ENCODE data around the gene SLC26A4. TPM values are rescaled to one million over a fixed set of nuclear protein-coding genes. Genes with fewer than 3 reads are reported as not detected.

The SLC26A4 gene
- total RNA-seq, 1 experiment from 2014 or later, result 0.19 TPM

DNA sequence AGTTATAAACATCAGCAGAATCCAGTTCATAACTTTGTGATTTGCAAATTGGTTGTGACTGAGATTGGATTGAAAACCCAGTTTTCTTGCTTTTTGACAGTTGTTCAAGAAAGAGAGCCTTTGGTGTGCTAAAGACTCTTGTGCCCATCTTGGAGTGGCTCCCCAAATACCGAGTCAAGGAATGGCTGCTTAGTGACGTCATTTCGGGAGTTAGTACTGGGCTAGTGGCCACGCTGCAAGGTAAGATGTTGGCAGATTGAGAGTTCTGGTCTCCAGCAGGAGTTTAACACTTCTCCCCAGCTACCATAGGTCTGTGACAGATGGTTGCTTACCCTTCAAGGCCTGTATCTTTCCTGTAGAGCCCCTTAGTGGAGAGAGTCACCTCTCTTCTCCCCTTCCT, 2.6 kb downstream of the SLC26A4 start:
- H2AFZ ChIP-seq (ENCODE audit: low read length), result no peak overlapping the region
- H3K27ac ChIP-seq (ENCODE audit: low read length), result no peak overlapping the region

GRCh38 chr7:107666790-107667189, 6.2 kb downstream of the SLC26A4 start:
- Histone ChIP-seq H3K9me3 (ENCODE audit: low read length) (no peaks in the 10 kb centered on the region), H3K4me3 (ENCODE audit: low read length) (no peak overlapping the region), H3K4me2 (ENCODE audit: low read depth, low read length, poor library complexity, severe bottlenecking) (no peak overlapping the region), H2AFZ (ENCODE audit: low read length) (no peak overlapping the region), H3K36me3 (ENCODE audit: insufficient read depth, low read length) (no peaks in the 10 kb centered on the region), H3K27me3 (ENCODE audit: low read length) (no peaks in the 10 kb centered on the region; the same call in 1 of the 2 replicates), H3K9ac (ENCODE audit: low read length) (no peak overlapping the region), H3K27ac (ENCODE audit: low read length) (no peak overlapping the region), H3K4me1 (ENCODE audit: low read length) (no peaks in the 10 kb centered on the region), H3K79me2 (ENCODE audit: low read length) (no peaks in the 10 kb centered on the region), H3K9me2 (replicated peaks; ENCODE audit: insufficient read depth, low read length) (no peaks in the 10 kb centered on the region), H4K20me1 (ENCODE audit: insufficient read depth, low read depth, low read length) (no peaks in the 10 kb centered on the region)
- no peak for DNase-seq

More for the DNA sequence above, 2.6 kb downstream of the SLC26A4 start:
- Histone ChIP-seq H3K4me1 (ENCODE audit: low read length) (peaks cover 18% of the 10 kb centered on the region), H3K9me3 (ENCODE audit: low read length) (no peaks in the 10 kb centered on the region), H3K9ac (ENCODE audit: low read length) (no peak overlapping the region), H3K9me2 (replicated peaks; ENCODE audit: insufficient read depth, low read length) (no peaks in the 10 kb centered on the region), H3K4me3 (ENCODE audit: low read length) (no peak overlapping the region), H4K20me1 (ENCODE audit: insufficient read depth, low read depth, low read length) (no peaks in the 10 kb centered on the region; the same call in 1 of the 2 replicates), H3K79me2 (ENCODE audit: low read length) (no peaks in the 10 kb centered on the region), H3K4me2 (ENCODE audit: low read depth, low read length, poor library complexity, severe bottlenecking) (no peak overlapping the region), H3K36me3 (ENCODE audit: insufficient read depth, low read length) (no peaks in the 10 kb centered on the region), H3K27me3 (ENCODE audit: low read length) (no peaks in the 10 kb centered on the region)
- no peak for DNase-seq

GRCh38 chr7:107667341-107667740, 6.7 kb downstream of the SLC26A4 start:
- no peaks in the 10 kb centered on the region; the same call in 1 of the 2 replicates for H3K27me3 ChIP-seq (ENCODE audit: low read length)
- no peaks in the 10 kb centered on the region for H4K20me1 ChIP-seq (ENCODE audit: insufficient read depth, low read depth, low read length)
- no peaks in the 10 kb centered on the region for H3K4me1 ChIP-seq (ENCODE audit: low read length)
- H3K4me3 ChIP-seq (ENCODE audit: low read length), result no peak overlapping the region
- H3K36me3 ChIP-seq (ENCODE audit: insufficient read depth, low read length), result no peaks in the 10 kb centered on the region
- no peak overlapping the region for H2AFZ ChIP-seq (ENCODE audit: low read length)
- H3K79me2 ChIP-seq (ENCODE audit: low read length), result no peaks in the 10 kb centered on the region
- no peak overlapping the region for H3K9ac ChIP-seq (ENCODE audit: low read length)
- DNase-seq, result no peak
- H3K4me2 ChIP-seq (ENCODE audit: low read depth, low read length, poor library complexity, severe bottlenecking), result no peak overlapping the region
- no peaks in the 10 kb centered on the region for H3K9me2 ChIP-seq (replicated peaks; ENCODE audit: insufficient read depth, low read length)
- no peaks in the 10 kb centered on the region for H3K9me3 ChIP-seq (ENCODE audit: low read length)
- no peak overlapping the region for H3K27ac ChIP-seq (ENCODE audit: low read length)

DNA sequence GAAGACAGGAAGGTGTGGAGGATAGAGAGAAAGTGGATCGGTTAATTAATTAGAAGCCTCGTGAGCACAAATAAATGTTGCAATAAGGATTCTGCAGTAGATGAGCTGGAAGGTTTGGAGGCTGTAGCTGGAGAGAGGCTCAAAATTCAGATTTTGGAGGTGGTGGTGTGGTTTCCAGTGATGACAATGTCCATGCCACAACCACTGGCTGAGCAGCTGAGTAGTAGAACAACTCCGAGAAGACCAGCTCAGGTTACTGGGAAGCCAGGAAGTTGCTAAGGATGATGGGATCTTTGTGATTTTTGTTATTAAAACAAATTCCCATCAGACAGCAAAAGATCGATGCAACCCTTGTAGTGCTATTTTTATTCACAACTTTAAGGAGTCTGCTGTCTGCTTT, 7.7 kb downstream of the SLC26A4 start:
- Histone ChIP-seq H3K9me3 (ENCODE audit: low read length) (no peaks in the 10 kb centered on the region), H3K36me3 (ENCODE audit: insufficient read depth, low read length) (no peaks in the 10 kb centered on the region), H3K79me2 (ENCODE audit: low read length) (no peaks in the 10 kb centered on the region), H3K4me1 (ENCODE audit: low read length) (no peaks in the 10 kb centered on the region), H3K4me2 (ENCODE audit: low read depth, low read length, poor library complexity, severe bottlenecking) (no peak overlapping the region), H3K4me3 (ENCODE audit: low read length) (no peak overlapping the region), H2AFZ (ENCODE audit: low read length) (no peak overlapping the region), H3K27me3 (ENCODE audit: low read length) (no peaks in the 10 kb centered on the region; the same call in 1 of the 2 replicates), H4K20me1 (ENCODE audit: insufficient read depth, low read depth, low read length) (no peaks in the 10 kb centered on the region), H3K9ac (ENCODE audit: low read length) (no peak overlapping the region), H3K27ac (ENCODE audit: low read length) (no peak overlapping the region), H3K9me2 (replicated peaks; ENCODE audit: insufficient read depth, low read length) (no peaks in the 10 kb centered on the region)
- no peak for DNase-seq

DNA sequence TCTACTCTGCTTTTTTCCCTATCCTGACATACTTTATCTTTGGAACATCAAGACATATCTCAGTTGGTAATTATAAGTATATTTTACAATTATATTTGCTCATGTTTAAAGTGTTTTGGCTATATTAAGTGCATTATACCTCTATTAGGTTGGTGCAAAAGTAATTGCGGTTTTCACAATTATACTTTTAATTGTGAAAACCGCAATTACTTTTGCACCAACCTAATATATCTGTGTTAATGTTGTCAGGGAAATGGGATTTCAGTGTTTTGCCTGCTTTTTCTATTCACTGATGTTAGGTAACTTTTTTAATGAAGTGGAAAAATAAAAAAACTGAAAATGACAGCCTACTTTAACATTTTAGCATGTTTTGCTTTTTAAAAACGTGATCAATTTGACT, 11.6 kb downstream of the SLC26A4 start:
- Histone ChIP-seq H3K4me3 (ENCODE audit: low read length) (no peak overlapping the region), H4K20me1 (ENCODE audit: insufficient read depth, low read depth, low read length) (no peaks in the 10 kb centered on the region), H3K4me1 (ENCODE audit: low read length) (no peaks in the 10 kb centered on the region), H3K9me2 (replicated peaks; ENCODE audit: insufficient read depth, low read length) (no peaks in the 10 kb centered on the region), H3K36me3 (ENCODE audit: insufficient read depth, low read length) (no peaks in the 10 kb centered on the region), H3K27ac (ENCODE audit: low read length) (no peak overlapping the region), H3K4me2 (ENCODE audit: low read depth, low read length, poor library complexity, severe bottlenecking) (no peak overlapping the region), H3K9ac (ENCODE audit: low read length) (no peak overlapping the region), H3K79me2 (ENCODE audit: low read length) (no peaks in the 10 kb centered on the region), H3K27me3 (ENCODE audit: low read length) (no peaks in the 10 kb centered on the region; the same call in 1 of the 2 replicates), H2AFZ (ENCODE audit: low read length) (no peak overlapping the region), H3K9me3 (ENCODE audit: low read length) (no peaks in the 10 kb centered on the region)
- no peak for DNase-seq

GRCh38 chr7:107676249-107676648, 15.6 kb downstream of the SLC26A4 start:
- H3K36me3 ChIP-seq (ENCODE audit: insufficient read depth, low read length), result no peaks in the 10 kb centered on the region
- no peaks in the 10 kb centered on the region; the same call in 1 of the 2 replicates for H3K27me3 ChIP-seq (ENCODE audit: low read length)
- H3K4me2 ChIP-seq (ENCODE audit: low read depth, low read length, poor library complexity, severe bottlenecking), result no peak overlapping the region
- H2AFZ ChIP-seq (ENCODE audit: low read length), result no peak overlapping the region
- H3K9me2 ChIP-seq (replicated peaks; ENCODE audit: insufficient read depth, low read length), result no peaks in the 10 kb centered on the region
- no peak overlapping the region for H3K9ac ChIP-seq (ENCODE audit: low read length)
- H3K4me3 ChIP-seq (ENCODE audit: low read length), result no peak overlapping the region
- DNase-seq, result no peak
- H3K9me3 ChIP-seq (ENCODE audit: low read length), result no peaks in the 10 kb centered on the region
- H3K79me2 ChIP-seq (ENCODE audit: low read length), result no peaks in the 10 kb centered on the region
- no peaks in the 10 kb centered on the region for H4K20me1 ChIP-seq (ENCODE audit: insufficient read depth, low read depth, low read length)
- H3K4me1 ChIP-seq (ENCODE audit: low read length), result no peaks in the 10 kb centered on the region
- H3K27ac ChIP-seq (ENCODE audit: low read length), result no peak overlapping the region

DNA sequence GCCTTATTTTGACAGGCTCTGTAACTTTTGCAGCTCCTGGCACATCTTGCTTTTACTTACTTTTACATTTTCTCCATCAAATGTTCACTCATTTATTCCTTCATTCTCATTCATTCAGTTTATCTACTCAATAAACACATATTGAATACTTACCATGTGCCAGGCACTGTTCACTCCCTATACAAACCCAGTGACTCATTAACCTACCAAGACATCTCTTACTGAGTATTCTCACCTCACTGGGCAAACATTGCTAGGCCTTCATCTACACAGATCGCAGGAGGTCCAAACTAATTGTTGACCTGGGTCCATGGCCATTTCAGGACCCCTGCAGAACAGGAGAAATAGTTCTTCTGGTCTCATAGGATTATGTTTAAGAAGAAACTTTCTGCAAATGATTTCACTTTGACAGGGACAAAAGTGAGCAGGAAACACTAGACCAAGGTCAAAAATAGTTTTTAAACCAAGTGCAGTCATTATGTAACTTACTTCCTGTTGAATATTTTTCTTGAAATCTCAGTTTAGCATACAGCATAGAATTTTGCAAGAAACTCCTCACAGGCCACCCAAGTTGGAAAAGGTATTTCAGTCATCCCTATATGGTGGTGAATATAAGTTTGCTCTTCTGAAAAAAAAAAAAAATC, 17.6 kb downstream of the SLC26A4 start:
- Histone ChIP-seq H3K9ac (ENCODE audit: low read length) (no peak overlapping the region), H3K36me3 (ENCODE audit: insufficient read depth, low read length) (no peaks in the 10 kb centered on the region), H4K20me1 (ENCODE audit: insufficient read depth, low read depth, low read length) (no peaks in the 10 kb centered on the region), H3K9me2 (replicated peaks; ENCODE audit: insufficient read depth, low read length) (no peaks in the 10 kb centered on the region), H3K27ac (ENCODE audit: low read length) (no peak overlapping the region), H3K79me2 (ENCODE audit: low read length) (no peaks in the 10 kb centered on the region), H2AFZ (ENCODE audit: low read length) (no peak overlapping the region), H3K27me3 (ENCODE audit: low read length) (no peaks in the 10 kb centered on the region), H3K9me3 (ENCODE audit: low read length) (no peaks in the 10 kb centered on the region), H3K4me3 (ENCODE audit: low read length) (no peak overlapping the region), H3K4me1 (ENCODE audit: low read length) (no peaks in the 10 kb centered on the region), H3K4me2 (ENCODE audit: low read depth, low read length, poor library complexity, severe bottlenecking) (no peak overlapping the region)
- no peak for DNase-seq

GRCh38 chr7:107680478-107680877, 19.9 kb downstream of the SLC26A4 start:
- H2AFZ ChIP-seq (ENCODE audit: low read length), result no peak overlapping the region
- no peaks in the 10 kb centered on the region for H3K9me3 ChIP-seq (ENCODE audit: low read length)
- H3K4me3 ChIP-seq (ENCODE audit: low read length), result no peak overlapping the region
- H3K4me2 ChIP-seq (ENCODE audit: low read depth, low read length, poor library complexity, severe bottlenecking), result no peak overlapping the region
- no peaks in the 10 kb centered on the region for H4K20me1 ChIP-seq (ENCODE audit: insufficient read depth, low read depth, low read length)
- H3K9ac ChIP-seq (ENCODE audit: low read length), result no peak overlapping the region
- no peaks in the 10 kb centered on the region for H3K36me3 ChIP-seq (ENCODE audit: insufficient read depth, low read length)
- no peaks in the 10 kb centered on the region for H3K27me3 ChIP-seq (ENCODE audit: low read length)
- H3K4me1 ChIP-seq (ENCODE audit: low read length), result no peaks in the 10 kb centered on the region
- DNase-seq, result no peak
- no peaks in the 10 kb centered on the region for H3K79me2 ChIP-seq (ENCODE audit: low read length)
- no peak overlapping the region for H3K27ac ChIP-seq (ENCODE audit: low read length)
- no peaks in the 10 kb centered on the region for H3K9me2 ChIP-seq (replicated peaks; ENCODE audit: insufficient read depth, low read length)
